GM21390 (cell line): ENCODE results near the gene KCNG1.

ENCODE experiments used
- ATAC-seq: cut with Tn5 transposase; IDR thresholded peaks from one replicate; pipeline ENCODE4 v1.9.1; 2021; ENCODE audit not compliant: unreplicated experiment

Gene KCNG1

GRCh38 chr20:51014797-51015722 lies 7.8 kb downstream of the KCNG1 start:
- no peak for ATAC-seq

GRCh38 chr20:51013577-51014330 lies 9.2 kb downstream of the KCNG1 start:
- ATAC-seq, result no peak

GRCh38 chr20:51012357-51012756 lies 10.6 kb downstream of the KCNG1 start:
- ATAC-seq, result no peak

GRCh38 chr20:51011479-51011878 lies 11.4 kb downstream of the KCNG1 start:
- no peak for ATAC-seq

- ATAC-seq, result no peak
Measured at GRCh38 chr20:51010932-51011331, 12.0 kb downstream of the KCNG1 start.

GRCh38 chr20:51010043-51010365 lies 12.9 kb downstream of the KCNG1 start:
- no peak for ATAC-seq

- no peak for ATAC-seq
Measured at GRCh38 chr20:51009303-51010042, 13.4 kb downstream of the KCNG1 start.

- ATAC-seq, result no peak
Measured at GRCh38 chr20:51008718-51009117, 14.2 kb downstream of the KCNG1 start.

GRCh38 chr20:51005214-51005613 lies 17.7 kb downstream of the KCNG1 start:
- ATAC-seq, result no peak

- ATAC-seq, result no peak
Measured at GRCh38 chr20:51004781-51005180, 18.1 kb downstream of the KCNG1 start.

- no peak for ATAC-seq
Measured at GRCh38 chr20:51004305-51004727, 18.6 kb downstream of the KCNG1 start.

- no peak for ATAC-seq
Measured at GRCh38 chr20:51003753-51004152, 19.2 kb downstream of the KCNG1 start.

- ATAC-seq, result no peak
Measured at GRCh38 chr20:51002633-51003032, 20.3 kb downstream of the KCNG1 start.

- no peak for ATAC-seq
Measured at GRCh38 chr20:51001430-51002265, 21.3 kb downstream of the KCNG1 start.

GRCh38 chr20:50999355-50999754 lies 23.6 kb downstream of the KCNG1 start:
- no peak for ATAC-seq

GRCh38 chr20:50996901-50997865 lies 25.7 kb downstream of the KCNG1 start:
- no peak for ATAC-seq

GRCh38 chr20:50995506-50995905 lies 27.4 kb downstream of the KCNG1 start:
- ATAC-seq, result no peak

GRCh38 chr20:50993876-50994275 lies 29.0 kb downstream of the KCNG1 start:
- no peak for ATAC-seq

- peak; percentile 74 for ATAC-seq
Measured at GRCh38 chr20:50992733-50993457, 30.0 kb downstream of the KCNG1 start.
